ENCODE data around the gene CYLD.
A peak's percentile ranks its signal among the peaks of the same experiment; 100 is the strongest.

Gene CYLD

DNA sequence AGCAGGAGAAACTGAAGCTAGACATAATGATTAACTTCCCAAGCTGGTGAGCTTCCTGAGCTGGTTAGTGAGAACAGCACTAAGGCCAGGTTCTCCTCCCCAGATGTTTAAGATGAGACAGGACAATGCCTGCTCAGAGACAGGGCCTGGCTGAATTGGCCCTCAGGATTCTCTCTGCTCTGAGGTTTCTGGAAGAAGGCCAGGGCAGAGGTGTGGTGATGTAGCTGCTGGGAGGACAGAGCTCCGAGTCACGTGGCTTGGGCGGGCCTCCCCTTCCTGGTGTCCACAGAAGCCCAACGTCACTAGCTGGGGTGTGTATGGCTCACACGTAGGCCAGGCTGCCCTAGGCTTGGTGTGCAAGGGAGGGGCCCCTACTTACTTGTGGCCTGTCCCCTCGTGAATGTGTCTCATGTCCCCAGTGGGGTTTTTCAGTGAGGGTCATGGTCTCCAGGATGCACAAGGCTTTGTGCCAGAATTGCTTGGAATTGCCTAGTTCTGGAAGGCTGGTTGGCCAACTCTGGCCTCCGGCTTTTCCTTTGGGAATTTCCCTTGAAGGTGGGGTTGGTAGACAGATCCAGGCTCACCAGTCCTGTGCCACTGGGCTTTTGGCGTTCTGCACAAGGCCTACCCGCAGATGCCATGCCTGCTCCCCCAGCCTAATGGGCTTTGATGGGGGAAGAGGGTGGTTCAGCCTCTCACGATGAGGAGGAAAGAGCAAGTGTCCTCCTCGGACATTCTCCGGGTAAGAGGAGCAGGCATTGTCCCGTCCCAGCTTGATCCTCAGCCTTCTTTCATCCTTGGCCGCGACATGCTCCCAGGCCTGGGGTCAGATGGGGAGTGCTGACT lies 45.1 kb upstream of the CYLD start:
- DNase-seq (ENCODE audit: low read depth in 2 of 2) = peak; percentile 47 to 82
- TF ChIP-seq CTCF (IDR thresholded peaks at IDR 0.05; ENCODE audit: low read depth, low read length) = no peak
- H3K4me3 ChIP-seq (replicated peaks in 1 of 2; ENCODE audit: low read depth in 2 of 2, low read length in 2 of 2) = no peak overlapping the region

DNA sequence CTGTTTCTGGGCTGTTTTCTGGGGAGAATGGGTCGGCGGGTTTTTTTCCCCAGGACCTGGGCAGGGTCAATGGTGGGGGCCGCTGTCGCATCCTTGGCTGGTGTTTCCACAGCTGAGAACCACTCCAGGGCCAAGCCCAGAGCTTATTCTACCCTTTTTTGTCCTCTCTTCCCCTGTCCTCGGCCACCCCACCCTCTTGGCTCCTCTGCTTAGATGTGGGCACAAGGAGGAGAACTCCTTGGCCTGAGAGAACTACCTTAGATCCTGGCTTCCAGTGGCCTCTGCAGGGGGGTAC lies 44.5 kb upstream of the CYLD start:
- H3K4me3 ChIP-seq (replicated peaks in 1 of 2; ENCODE audit: low read depth in 2 of 2, low read length in 2 of 2) = no peak overlapping the region
- no peak for TF ChIP-seq CTCF (IDR thresholded peaks at IDR 0.05; ENCODE audit: low read depth, low read length)
- no peak for DNase-seq (ENCODE audit: low read depth in 2 of 2)

GRCh38 chr16:50697881-50698767 lies 43.8 kb upstream of the CYLD start:
- H3K4me3 ChIP-seq (replicated peaks in 1 of 2; ENCODE audit: low read depth in 2 of 2, low read length in 2 of 2) = peak overlapping the region; percentile 18 to 35
- DNase-seq (ENCODE audit: low read depth in 2 of 2) = peak; percentile 42 to 65
- no peak for TF ChIP-seq CTCF (IDR thresholded peaks at IDR 0.05; ENCODE audit: low read depth, low read length)

- no peak for TF ChIP-seq CTCF (IDR thresholded peaks at IDR 0.05; ENCODE audit: low read depth, low read length)
- DNase-seq (ENCODE audit: low read depth in 2 of 2) = peak; percentile 21 to 65
Observed at GRCh38 chr16:50699326-50700159, 42.3 kb upstream of the CYLD start.

GRCh38 chr16:50702725-50703124 lies 39.2 kb upstream of the CYLD start:
- no peak overlapping the region for H3K4me3 ChIP-seq (replicated peaks in 1 of 2; ENCODE audit: low read depth in 2 of 2, low read length in 2 of 2)
- TF ChIP-seq CTCF (IDR thresholded peaks at IDR 0.05; ENCODE audit: low read depth, low read length) = no peak
- no peak for DNase-seq (ENCODE audit: low read depth in 2 of 2)

More at GRCh38 chr16:50699326-50700159, 42.3 kb upstream of the CYLD start:
- H3K4me3 ChIP-seq (replicated peaks in 1 of 2; ENCODE audit: low read depth in 2 of 2, low read length in 2 of 2) = no peak overlapping the region

DNA sequence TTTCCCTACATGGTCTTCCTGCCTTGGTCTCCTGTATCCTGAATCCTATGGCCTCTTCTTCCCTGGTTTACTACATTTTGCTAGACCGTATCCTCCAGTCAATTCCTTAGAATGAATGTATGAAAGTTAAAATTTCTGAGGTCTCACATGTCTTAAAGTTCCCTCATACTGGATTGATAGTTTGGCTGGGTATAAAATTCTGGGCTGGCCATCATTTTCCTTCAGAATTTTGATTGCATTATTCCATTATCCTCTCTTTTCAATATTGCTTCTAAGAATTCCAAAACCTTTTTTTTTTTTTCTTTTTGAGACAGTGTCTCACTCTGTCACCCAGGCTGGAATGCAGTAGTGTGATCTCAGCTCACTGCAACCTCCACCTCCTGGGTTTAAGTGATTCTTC lies 37.6 kb upstream of the CYLD start:
- no peak for TF ChIP-seq CTCF (IDR thresholded peaks at IDR 0.05; ENCODE audit: low read depth, low read length)
- no peak for DNase-seq (ENCODE audit: low read depth in 2 of 2)
- no peak overlapping the region for H3K4me3 ChIP-seq (replicated peaks in 1 of 2; ENCODE audit: low read depth in 2 of 2, low read length in 2 of 2)

Measured in cardiac fibroblast (primary cell).